ENCODE measurements around the gene HNRNPUL2. TPM values are rescaled to one million over a fixed set of nuclear protein-coding genes. Genes with fewer than 3 reads are reported as not detected.

The HNRNPUL2 gene
- total and polyA plus RNA-seq, 10 of the 15 experiments (the other 5 are each of a cell fraction or from before 2014, with no cell fraction given), result 1.6 to 72.2 (median 14.9) TPM

DNA sequence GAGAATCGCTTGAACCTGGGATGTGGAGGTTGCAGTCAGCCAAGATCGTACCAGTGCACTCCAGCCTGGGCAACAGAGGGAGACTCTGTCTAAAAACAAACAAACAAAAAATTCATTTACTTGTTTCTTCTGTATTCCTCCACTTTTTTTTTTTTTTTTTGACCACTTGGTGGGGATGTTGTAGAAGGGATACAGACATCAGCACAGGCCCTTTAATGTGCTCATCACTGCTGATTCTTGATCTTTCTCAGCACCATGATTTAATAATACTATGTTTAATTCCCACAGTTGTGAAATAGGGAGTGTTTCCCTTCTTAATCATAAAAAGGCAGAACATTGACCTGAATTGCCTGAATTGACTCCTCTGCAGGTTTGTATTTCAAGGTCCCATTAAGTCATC is 5.6 kb upstream of the HNRNPUL2 start:
- intact Hi-C loops (cut with micrococcal nuclease; ENCODE audit: unreplicated experiment) (no loop called here), in situ Hi-C loops (cut with MboI) (no loop called here)
- SMC1A ChIA-PET (ENCODE audit: uncharacterized antibody, unreplicated experiment), result no interaction called here
- ATAC-seq, result peak; percentile 22; the same call in 1 of the 3 replicates
- RAD21 ChIA-PET (ENCODE audit: unreplicated experiment), result interaction anchor here (0.7 to 2.1 kb wide), 2 partner anchors 35 to 37 kb away, joined by 3 to 7 read pairs; no protein-coding TSS in a partner anchor
- Histone ChIP-seq H3K4me1 (ENCODE audit: control insufficient read depth, insufficient read depth, low read length) (no peaks in the 10 kb centered on the region), H3K9me3 (replicated peaks; ENCODE audit: control insufficient read depth, insufficient read depth, low read length) (no peaks in the 10 kb centered on the region; the same call in 2 of the 3 replicates), H3K36me3 (ENCODE audit: control insufficient read depth in 2 of 2, insufficient read depth in 2 of 2, low read length in 1 of 2) (peaks cover 4 to 16% of the 10 kb centered on the region in 2 experiments; a peak in 3 of 4 replicates), H4K20me1 (ENCODE audit: control insufficient read depth, insufficient read depth) (no peaks in the 10 kb centered on the region), H3K9ac (ENCODE audit: control insufficient read depth, insufficient read depth, low read length) (no peak overlapping the region), H3K27me3 (replicated peaks in 1 of 2; ENCODE audit: control insufficient read depth in 2 of 2, insufficient read depth in 2 of 2, low read length in 1 of 2) (no peaks in the 10 kb centered on the region), H2AFZ (ENCODE audit: control insufficient read depth, low read depth, low read length) (no peak overlapping the region), H3K4me3 (no peak overlapping the region), H3K27ac (ENCODE audit: control insufficient read depth, insufficient read depth) (no peak overlapping the region), H3K79me2 (ENCODE audit: control insufficient read depth, insufficient read depth, low read length) (peaks cover 41% of the 10 kb centered on the region), H3K4me2 (ENCODE audit: control insufficient read depth, insufficient read depth) (no peak overlapping the region)
- POLR2A ChIA-PET, result interaction anchor here (0.5 to 1.0 kb wide), 3 partner anchors 19 to 47 kb away, joined by 3 to 5 read pairs (median 4); no protein-coding TSS in a partner anchor
- CTCF ChIA-PET, result interaction anchor here (0.7 to 1.5 kb wide), 5 partner anchors 29 to 218 kb away, joined by 3 to 5 read pairs (median 3); partner anchors contain the start of gene POLR2G
- FAIRE-seq, result no peak
- BruUV-seq (replicated peaks), result no TSS peak
- no peak for DNase-seq (ENCODE audit: low read depth, low spot score)
- 98% methylated on average over 2 of the region's 2 CpGs for WGBS (ENCODE audit: insufficient coverage, insufficient replicate concordance, low lambda C conversion rate, missing lambda C conversion rate)
- TF ChIP-seq CHD4 (IDR thresholded peaks at IDR 0.05), result no peak
- no peak for TF ChIP-seq ELK1 (IDR thresholded peaks at IDR 0.05; ENCODE audit: low read depth, low read length)
- TF ChIP-seq BMI1 (IDR thresholded peaks at IDR 0.05; ENCODE audit: borderline replicate concordance), result no peak
- no peak for TF ChIP-seq STAT1 (conservative IDR thresholded peaks at IDR 0.05)
- TF ChIP-seq, protein P1, sequence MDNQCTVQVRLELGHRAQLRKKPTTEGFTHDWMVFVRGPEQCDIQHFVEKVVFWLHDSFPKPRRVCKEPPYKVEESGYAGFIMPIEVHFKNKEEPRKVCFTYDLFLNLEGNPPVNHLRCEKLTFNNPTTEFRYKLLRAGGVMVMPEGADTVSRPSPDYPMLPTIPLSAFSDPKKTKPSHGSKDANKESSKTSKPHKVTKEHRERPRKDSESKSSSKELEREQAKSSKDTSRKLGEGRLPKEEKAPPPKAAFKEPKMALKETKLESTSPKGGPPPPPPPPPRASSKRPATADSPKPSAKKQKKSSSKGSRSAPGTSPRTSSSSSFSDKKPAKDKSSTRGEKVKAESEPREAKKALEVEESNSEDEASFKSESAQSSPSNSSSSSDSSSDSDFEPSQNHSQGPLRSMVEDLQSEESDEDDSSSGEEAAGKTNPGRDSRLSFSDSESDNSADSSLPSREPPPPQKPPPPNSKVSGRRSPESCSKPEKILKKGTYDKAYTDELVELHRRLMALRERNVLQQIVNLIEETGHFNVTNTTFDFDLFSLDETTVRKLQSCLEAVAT (IDR thresholded peaks at IDR 0.05), result no peak
- peak; percentile 10; the same call in 1 of the 2 replicates for TF ChIP-seq SMC3 (IDR thresholded peaks at IDR 0.05; ENCODE audit: borderline replicate concordance, low read length)
- no peak for TF ChIP-seq FOXM1 (IDR thresholded peaks at IDR 0.05; ENCODE audit: low read depth, low read length)
- no peak for TF ChIP-seq TCF12 (IDR thresholded peaks at IDR 0.05; ENCODE audit: low read depth, low read length)
- peak; percentile 40; the same call in 1 of the 2 replicates for TF ChIP-seq RAD21 (IDR thresholded peaks at IDR 0.05; ENCODE audit: insufficient read depth, low read depth, low read length)
- TF ChIP-seq ATF7 (IDR thresholded peaks at IDR 0.05; ENCODE audit: low read depth), result no peak
- TF ChIP-seq TBL1XR1 (IDR thresholded peaks at IDR 0.05; ENCODE audit: low read depth, low read length), result no peak
- TF ChIP-seq CHD2 (IDR thresholded peaks at IDR 0.05; ENCODE audit: borderline replicate concordance, low read depth, low read length), result no peak
- TF ChIP-seq LARP7 (IDR thresholded peaks at IDR 0.05), result no peak
- TF ChIP-seq ZBTB33 (IDR thresholded peaks at IDR 0.05), result no peak
- peak in 1 of 3 experiments; percentile 36; a peak in 2 of 6 replicates for TF ChIP-seq CTCF (IDR thresholded peaks at IDR 0.05 in 2 of 3, conservative IDR thresholded peaks at IDR 0.05 in 1 of 3; ENCODE audit: control insufficient read depth in 2 of 3, extremely low read depth in 1 of 3, insufficient read depth in 1 of 3, low read depth in 3 of 3, low read length in 3 of 3)
- no peak for TF ChIP-seq SRF (IDR thresholded peaks at IDR 0.05; ENCODE audit: low read depth in 2 of 2, low read length in 2 of 2)
- TF ChIP-seq KDM1A (IDR thresholded peaks at IDR 0.05; ENCODE audit: borderline replicate concordance), result no peak

Data from GM12878 (cell line).